Activated naive CD4-positive, alpha-beta T cell treated with anti-CD3 and anti-CD28 coated beads, Interleukin-2, amount 10 ng/mL, durations not matched to agents 7 days and 5 days (primary cell): ENCODE results near the gene OOSP3.
A peak's percentile ranks its signal among the peaks of the same experiment; 100 is the strongest.
"Not testable (repeated sequence)": the region's sequence is repeated elsewhere in the genome, so short reads cannot be mapped to it uniquely, and the experiment has no call there.

Experiments used
- CTCF ChIA-PET: fragments of 350-600 bp; sonication (Branson Sonifier 250); formaldehyde crosslinking; loops from one replicate; lab custom pipeline; 2021; ENCODE audit warnings: antibody characterized with exemption; lab: Charles Lee
- DNase-seq: peaks from one replicate; pipeline ENCODE4 v3.0.0-alpha.2; 2020
- H3K27ac Mint-ChIP-seq: one replicate; pipeline ENCODE4 v1.8.0; 2021; ENCODE audit warnings: mild to moderate bottlenecking, moderate library complexity, mixed read lengths
- H3K27me3 Mint-ChIP-seq: one replicate; pipeline ENCODE4 v1.8.0; 2021; ENCODE audit warnings: mild to moderate bottlenecking, mixed read lengths
- H3K36me3 Mint-ChIP-seq: one replicate; pipeline ENCODE4 v1.8.0; 2021; ENCODE audit warnings: mixed read lengths
- H3K4me1 Mint-ChIP-seq: one replicate; pipeline ENCODE4 v1.8.0; 2021; ENCODE audit warnings: mixed read lengths
- H3K4me3 Mint-ChIP-seq: one replicate; pipeline ENCODE4 v1.8.0; 2021; ENCODE audit warnings: mild to moderate bottlenecking, moderate library complexity, mixed read lengths
- H3K9me3 Mint-ChIP-seq: one replicate; pipeline ENCODE4 v1.8.0; 2021; ENCODE audit warnings: mixed read lengths

Gene OOSP3

GRCh38 chr11:59898046-59898445 lies 19.5 kb downstream of the OOSP3 start:
- Mint-ChIP-seq H3K4me3 (no peak overlapping the region), H3K27me3 (no peaks in the 10 kb centered on the region), H3K36me3 (no peaks in the 10 kb centered on the region), H3K27ac (no peak overlapping the region), H3K4me1 (no peaks in the 10 kb centered on the region), H3K9me3 (no peaks in the 10 kb centered on the region)
- DNase-seq = no peak
- CTCF ChIA-PET = no interaction called here

- H3K36me3 Mint-ChIP-seq = no peaks in the 10 kb centered on the region
- CTCF ChIA-PET = no interaction called here
- no peak for DNase-seq
- H3K4me3 Mint-ChIP-seq = no peak overlapping the region
- no peak overlapping the region for H3K27ac Mint-ChIP-seq
- H3K27me3 Mint-ChIP-seq = no peaks in the 10 kb centered on the region
- no peaks in the 10 kb centered on the region for H3K9me3 Mint-ChIP-seq
- H3K4me1 Mint-ChIP-seq = no peaks in the 10 kb centered on the region
Measured at GRCh38 chr11:59898650-59899049, 20.1 kb downstream of the OOSP3 start.

DNA sequence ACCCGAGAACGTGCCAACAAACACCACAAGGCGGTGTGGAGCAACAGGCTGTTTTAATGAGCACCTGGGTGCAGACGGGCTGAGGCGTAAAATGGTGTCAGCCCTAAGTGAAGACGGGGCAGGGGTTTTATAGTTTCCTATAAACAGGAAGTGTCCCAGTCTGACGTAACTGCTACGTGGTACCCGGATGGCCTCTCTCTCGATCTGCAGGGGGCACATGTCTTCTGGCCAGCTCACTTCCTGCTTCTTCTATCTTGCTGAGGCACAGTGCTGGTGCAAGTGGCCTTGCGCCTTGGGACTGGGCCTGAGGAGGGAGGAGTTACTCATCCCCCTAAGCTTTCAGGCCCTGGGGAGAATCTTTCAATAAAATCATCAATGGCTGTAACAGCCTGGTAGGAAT lies 20.9 kb downstream of the OOSP3 start:
- Mint-ChIP-seq H3K27me3 (no peaks in the 10 kb centered on the region), H3K4me1 (no peaks in the 10 kb centered on the region), H3K36me3 (no peaks in the 10 kb centered on the region), H3K27ac (no peak overlapping the region), H3K9me3 (no peaks in the 10 kb centered on the region), H3K4me3 (no peak overlapping the region)
- CTCF ChIA-PET = no interaction called here
- DNase-seq = no peak

- Mint-ChIP-seq H3K9me3 (no peaks in the 10 kb centered on the region), H3K4me1 (no peaks in the 10 kb centered on the region), H3K27ac (no peak overlapping the region), H3K27me3 (no peaks in the 10 kb centered on the region), H3K36me3 (no peaks in the 10 kb centered on the region), H3K4me3 (no peak overlapping the region)
- DNase-seq = no peak
- CTCF ChIA-PET = no interaction called here
Measured at GRCh38 chr11:59900366-59901126, 22.0 kb downstream of the OOSP3 start.

DNA sequence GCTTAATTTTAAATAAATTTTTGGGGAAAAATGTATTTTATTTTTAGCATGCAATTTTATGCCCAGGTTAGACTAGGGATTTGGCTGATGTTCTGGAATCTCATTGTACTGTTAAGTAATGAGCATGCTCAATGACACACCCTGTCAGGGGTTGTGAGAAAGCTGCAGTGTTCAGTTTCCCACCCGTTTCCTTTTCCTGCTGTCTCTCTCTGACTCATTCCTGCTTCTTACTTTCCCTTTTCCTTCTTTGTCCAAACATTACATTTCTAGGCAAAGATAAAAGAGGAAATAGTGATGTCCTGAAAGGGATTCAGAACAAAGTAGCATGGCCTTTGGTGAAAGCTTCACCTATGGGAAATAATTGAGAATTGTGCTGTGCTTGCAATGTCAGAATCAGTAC lies 22.7 kb downstream of the OOSP3 start:
- H3K4me1 Mint-ChIP-seq = no peaks in the 10 kb centered on the region
- CTCF ChIA-PET = no interaction called here
- H3K36me3 Mint-ChIP-seq = no peaks in the 10 kb centered on the region
- H3K4me3 Mint-ChIP-seq = no peak overlapping the region
- no peak for DNase-seq
- H3K27me3 Mint-ChIP-seq = no peaks in the 10 kb centered on the region
- H3K9me3 Mint-ChIP-seq = no peaks in the 10 kb centered on the region
- no peak overlapping the region for H3K27ac Mint-ChIP-seq

- H3K4me3 Mint-ChIP-seq, H3K36me3 Mint-ChIP-seq, H3K9me3 Mint-ChIP-seq, CTCF ChIA-PET, H3K27me3 Mint-ChIP-seq, H3K27ac Mint-ChIP-seq, H3K4me1 Mint-ChIP-seq, DNase-seq: not testable (repeated sequence)
Measured at GRCh38 chr11:59903569-59903968, 25.0 kb downstream of the OOSP3 start.

DNA sequence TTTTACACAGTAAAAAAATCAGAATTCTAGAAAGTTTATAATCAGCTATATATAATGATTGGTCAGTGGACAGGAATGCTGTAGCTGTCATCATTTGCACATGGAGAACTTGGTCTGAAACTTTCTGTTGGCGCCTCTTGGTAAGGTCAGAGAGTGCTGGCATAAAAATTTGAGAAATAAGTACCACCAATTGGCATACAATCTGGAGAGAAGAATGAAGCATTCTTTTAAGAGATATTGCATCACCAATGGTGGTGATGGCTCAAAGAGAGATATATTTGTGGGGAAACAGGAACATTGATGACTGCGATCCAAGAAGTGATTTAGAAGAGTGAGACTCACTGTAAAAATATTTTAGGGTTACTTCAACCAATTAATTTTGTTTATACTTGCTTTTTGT lies 39.9 kb downstream of the OOSP3 start:
- no peak overlapping the region for H3K27ac Mint-ChIP-seq
- peaks cover 15% of the 10 kb centered on the region for H3K9me3 Mint-ChIP-seq
- no peak for DNase-seq
- no peak overlapping the region for H3K4me3 Mint-ChIP-seq
- H3K27me3 Mint-ChIP-seq = no peaks in the 10 kb centered on the region
- H3K36me3 Mint-ChIP-seq = no peaks in the 10 kb centered on the region
- H3K4me1 Mint-ChIP-seq = no peaks in the 10 kb centered on the region
- CTCF ChIA-PET = interaction anchor here (0.8 to 2.6 kb wide), 5 partner anchors 24 to 168 kb away, joined by 3 to 11 read pairs (median 3); partner anchors contain the start of gene STX3

GRCh38 chr11:59918987-59919589 lies 40.5 kb downstream of the OOSP3 start:
- no peak overlapping the region for H3K27ac Mint-ChIP-seq
- DNase-seq = peak; percentile 41
- CTCF ChIA-PET = interaction anchor here (0.8 to 2.6 kb wide), 8 partner anchors 23 to 245 kb away, joined by 3 to 11 read pairs (median 3); partner anchors contain the start of genes MRPL16 and STX3

GRCh38 chr11:59923813-59924212 lies 45.2 kb downstream of the OOSP3 start:
- CTCF ChIA-PET = no interaction called here
- Mint-ChIP-seq H3K9me3 (peaks cover 47% of the 10 kb centered on the region), H3K4me1 (no peaks in the 10 kb centered on the region), H3K27me3 (no peaks in the 10 kb centered on the region), H3K27ac (no peak overlapping the region), H3K36me3 (peaks cover 3% of the 10 kb centered on the region), H3K4me3 (no peak overlapping the region)
- no peak for DNase-seq

More at GRCh38 chr11:59918987-59919589, 40.5 kb downstream of the OOSP3 start:
- Mint-ChIP-seq H3K36me3 (peaks cover 3% of the 10 kb centered on the region), H3K27me3 (no peaks in the 10 kb centered on the region), H3K4me1 (no peaks in the 10 kb centered on the region), H3K9me3 (peaks cover 21% of the 10 kb centered on the region), H3K4me3 (no peak overlapping the region)

GRCh38 chr11:59931688-59932087 lies 53.1 kb downstream of the OOSP3 start:
- Mint-ChIP-seq H3K27me3 (no peaks in the 10 kb centered on the region), H3K36me3 (no peaks in the 10 kb centered on the region), H3K4me3 (no peak overlapping the region), H3K27ac (no peak overlapping the region), H3K4me1 (no peaks in the 10 kb centered on the region), H3K9me3 (peaks cover 16% of the 10 kb centered on the region)
- CTCF ChIA-PET = no interaction called here
- no peak for DNase-seq

DNA sequence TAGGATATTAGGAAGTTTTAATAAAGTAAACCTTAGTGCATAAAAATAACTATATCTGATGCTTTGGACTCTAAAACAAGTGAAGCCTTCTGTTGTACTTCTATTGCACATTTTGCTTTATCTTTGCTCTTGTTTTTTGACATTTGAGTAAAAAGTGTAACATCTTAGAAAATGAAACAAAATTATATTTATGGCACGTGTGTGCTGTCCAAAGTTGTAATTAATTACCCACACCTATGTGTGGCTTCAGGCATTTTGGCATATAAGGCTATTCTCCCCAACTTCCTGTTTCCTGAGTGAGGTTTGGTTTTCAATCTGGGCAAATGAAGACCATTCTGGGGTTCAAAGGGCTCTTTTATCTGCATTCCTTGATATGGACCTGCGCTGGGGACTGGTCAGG lies 59.5 kb downstream of the OOSP3 start, which contains the start of gene OOSP1:
OOSP1 (plus strand) TSS at position 301 of the 400 bp plus-strand sequence; CDS start at position 324, 23 bp downstream.
- H3K4me1 Mint-ChIP-seq = no peaks in the 10 kb centered on the region
- no peaks in the 10 kb centered on the region for H3K9me3 Mint-ChIP-seq
- H3K4me3 Mint-ChIP-seq = no peak within 1 kb of the TSS

DNA sequence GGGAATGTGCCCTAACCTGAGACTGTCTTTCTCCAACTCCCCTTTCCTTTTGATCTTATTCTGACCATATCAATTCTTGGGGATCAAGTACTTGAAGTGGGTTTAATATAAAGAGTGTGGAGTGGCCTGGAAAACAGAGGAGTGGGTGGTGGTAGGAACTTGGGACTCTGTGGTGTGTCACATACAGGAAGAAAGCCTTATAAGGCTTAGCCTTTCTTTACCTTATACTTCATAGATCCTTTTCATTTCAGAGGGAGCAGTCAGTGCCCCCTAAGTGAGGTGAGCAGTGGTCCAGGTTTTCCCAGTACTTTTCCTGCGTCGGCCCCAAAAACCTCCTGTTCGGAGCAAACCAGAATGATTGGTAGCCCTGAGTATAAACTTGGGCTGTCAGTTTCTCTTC lies 60.1 kb downstream of the OOSP3 start:
- Mint-ChIP-seq H3K27me3 (peaks cover 5% of the 10 kb centered on the region), H3K4me3 (no peak overlapping the region), H3K9me3 (no peaks in the 10 kb centered on the region), H3K27ac (no peak overlapping the region), H3K36me3 (no peaks in the 10 kb centered on the region), H3K4me1 (no peaks in the 10 kb centered on the region)
- CTCF ChIA-PET = no interaction called here
- no peak for DNase-seq

More for the DNA sequence above, 59.5 kb downstream of the OOSP3 start, which contains the start of gene OOSP1:
- peaks cover 5% of the 10 kb centered on the region for H3K27me3 Mint-ChIP-seq
- no peak within 1 kb of the TSS for H3K27ac Mint-ChIP-seq
- CTCF ChIA-PET = no interaction called here
- H3K36me3 Mint-ChIP-seq = no peaks in the 10 kb centered on the region
- DNase-seq = no peak

DNA sequence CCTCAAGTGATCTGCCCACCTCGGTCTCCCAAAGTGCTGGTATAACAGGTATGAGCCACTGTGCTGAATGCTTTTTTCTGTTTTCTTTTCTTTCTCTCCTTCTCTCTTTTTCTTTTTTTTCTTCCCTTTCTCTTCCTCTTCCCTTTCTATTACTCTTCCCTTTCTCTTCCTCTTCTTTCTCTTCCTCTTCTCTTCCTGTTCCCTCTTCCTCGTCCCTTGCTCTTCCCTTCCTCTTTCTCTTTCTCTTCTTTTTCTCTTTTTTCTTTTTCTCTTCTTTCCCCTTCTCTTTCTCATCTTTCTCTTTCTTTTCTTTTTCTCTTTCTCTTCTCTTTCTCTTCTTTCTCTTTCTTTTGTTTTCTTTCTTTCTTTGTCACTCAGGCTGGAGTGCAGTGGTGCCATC lies 60.9 kb downstream of the OOSP3 start:
- H3K4me1 Mint-ChIP-seq = no peaks in the 10 kb centered on the region
- CTCF ChIA-PET = no interaction called here

GRCh38 chr11:59941091-59941490 lies 62.5 kb downstream of the OOSP3 start:
- DNase-seq = no peak
- no peaks in the 10 kb centered on the region for H3K36me3 Mint-ChIP-seq
- H3K4me3 Mint-ChIP-seq = no peak overlapping the region
- no peaks in the 10 kb centered on the region for H3K9me3 Mint-ChIP-seq
- peaks cover 5% of the 10 kb centered on the region for H3K27me3 Mint-ChIP-seq
- no peak overlapping the region for H3K27ac Mint-ChIP-seq
- CTCF ChIA-PET = no interaction called here
- no peaks in the 10 kb centered on the region for H3K4me1 Mint-ChIP-seq

More for the DNA sequence above, 60.9 kb downstream of the OOSP3 start:
- no peak overlapping the region for H3K4me3 Mint-ChIP-seq
- H3K36me3 Mint-ChIP-seq = no peaks in the 10 kb centered on the region
- no peak for DNase-seq
- no peak overlapping the region for H3K27ac Mint-ChIP-seq
- H3K27me3 Mint-ChIP-seq = peaks cover 5% of the 10 kb centered on the region
- no peaks in the 10 kb centered on the region for H3K9me3 Mint-ChIP-seq
